Dermis blood vessel endothelial cell (primary cell): Measurements from ENCODE around the gene FLII. TPM values are rescaled to one million over a fixed set of nuclear protein-coding genes. Genes with fewer than 3 reads are reported as not detected.

Experiments used
- DNase-seq: peaks from one replicate; pipeline ENCODE4 v3.0.0; 2010
- total RNA-seq: library from RNA; depleted of rRNA; stranded (reverse); fragments of >200 nt; gene quantifications from 2 replicates; pipeline ENCODE4 v1.2.3, GENCODE V29; 2014

Gene FLII
- total RNA-seq, 1 donor from 2014 or later, result 409 TPM

GRCh38 chr17:18260332-18261145, 2.0 kb upstream of the FLII start, which contains the start of gene MIEF2:
Gene MIEF2, plus strand, starts transcription at chr17:18260662. Its CDS starts 2,059 bp downstream, at chr17:18262721.
- peak; percentile 96 for DNase-seq

GRCh38 chr17:18259621-18260331, 1.2 kb upstream of the FLII start:
- no peak for DNase-seq

GRCh38 chr17:18257982-18258355, 569 bp downstream of the FLII start:
- DNase-seq, result peak; percentile 80

- peak; percentile 58 for DNase-seq
Observed at GRCh38 chr17:18257268-18257981, 1.1 kb downstream of the FLII start.

GRCh38 chr17:18256776-18257175, 1.8 kb downstream of the FLII start:
- no peak for DNase-seq

- no peak for DNase-seq
Observed at GRCh38 chr17:18256351-18256750, 2.2 kb downstream of the FLII start.

GRCh38 chr17:18254888-18255649, 3.5 kb downstream of the FLII start:
- no peak for DNase-seq

- no peak for DNase-seq
Observed at GRCh38 chr17:18253947-18254821, 4.4 kb downstream of the FLII start.

- no peak for DNase-seq
Observed at GRCh38 chr17:18253187-18253884, 5.2 kb downstream of the FLII start.

- DNase-seq, result no peak
Observed at GRCh38 chr17:18252160-18252559, 6.4 kb downstream of the FLII start.

- DNase-seq, result no peak
Observed at GRCh38 chr17:18251204-18251603, 7.3 kb downstream of the FLII start.

- DNase-seq, result no peak
Observed at GRCh38 chr17:18250708-18251107, 7.8 kb downstream of the FLII start.

- no peak for DNase-seq
Observed at GRCh38 chr17:18250259-18250658, 8.3 kb downstream of the FLII start.

- DNase-seq, result no peak
Observed at GRCh38 chr17:18248811-18249210, 9.7 kb downstream of the FLII start.

GRCh38 chr17:18248300-18248731, 10.2 kb downstream of the FLII start:
- DNase-seq, result peak; percentile 91

GRCh38 chr17:18247613-18248001, 10.9 kb downstream of the FLII start:
- peak; percentile 20 for DNase-seq

GRCh38 chr17:18246880-18247612, 11.5 kb downstream of the FLII start:
- peak; percentile 56 for DNase-seq

- no peak for DNase-seq
Observed at GRCh38 chr17:18246109-18246725, 12.3 kb downstream of the FLII start.

GRCh38 chr17:18245038-18245776, 13.3 kb downstream of the FLII start:
- no peak for DNase-seq
